ENCODE results near the gene TBX6. TPM values are rescaled to one million over a fixed set of nuclear protein-coding genes. Genes with fewer than 3 reads are reported as not detected.
A peak's percentile ranks its signal among the peaks of the same experiment; 100 is the strongest.

The TBX6 gene
- total RNA-seq, 1 donor from 2014 or later, result 1.4 TPM

- peak overlapping the region; percentile 84 for H3K4me3 ChIP-seq
- H3K9me3 ChIP-seq, result no peaks in the 10 kb centered on the region
- no peak for TF ChIP-seq CTCF (IDR thresholded peaks at IDR 0.05)
- H3K27ac ChIP-seq, result peak overlapping the region; percentile 94
- peaks cover 48% of the 10 kb centered on the region for H3K4me1 ChIP-seq
- no peaks in the 10 kb centered on the region for H3K27me3 ChIP-seq
- no peak for ATAC-seq
- H3K36me3 ChIP-seq, result peaks cover 18% of the 10 kb centered on the region
- peak; percentile 72 for DNase-seq
- intact Hi-C loops (cut with DNase I), result no loop called here
Measured at GRCh38 chr16:30095166-30096078, 3.7 kb upstream of the TBX6 start.

- peak overlapping the region; percentile 94 for H3K27ac ChIP-seq
- no peak for TF ChIP-seq CTCF (IDR thresholded peaks at IDR 0.05)
- ATAC-seq, result no peak
- H3K4me3 ChIP-seq, result peak overlapping the region; percentile 84
- no peaks in the 10 kb centered on the region for H3K9me3 ChIP-seq
- intact Hi-C loops (cut with DNase I), result no loop called here
- DNase-seq, result no peak
- H3K27me3 ChIP-seq, result no peaks in the 10 kb centered on the region
- H3K36me3 ChIP-seq, result peaks cover 18% of the 10 kb centered on the region
- H3K4me1 ChIP-seq, result peaks cover 48% of the 10 kb centered on the region
Measured at GRCh38 chr16:30094541-30095165, 2.9 kb upstream of the TBX6 start.

- H3K9me3 ChIP-seq, result no peaks in the 10 kb centered on the region
- DNase-seq (peak; percentile 92), ATAC-seq (peak; percentile 74)
- H3K4me3 ChIP-seq, result peak overlapping the region; percentile 62
- no peaks in the 10 kb centered on the region for H3K27me3 ChIP-seq
- intact Hi-C loops (cut with DNase I), result no loop called here
- H3K27ac ChIP-seq, result peak overlapping the region; percentile 79
- peaks cover 18% of the 10 kb centered on the region for H3K36me3 ChIP-seq
- peak; percentile 69 for TF ChIP-seq CTCF (IDR thresholded peaks at IDR 0.05)
- H3K4me1 ChIP-seq, result peaks cover 48% of the 10 kb centered on the region
Measured at GRCh38 chr16:30092373-30093010, 768 bp upstream of the TBX6 start.

- DNase-seq (no peak), ATAC-seq (no peak)
- Histone ChIP-seq H3K36me3 (peaks cover 18% of the 10 kb centered on the region), H3K27ac (peak overlapping the region; percentile 79), H3K4me3 (peak overlapping the region; percentile 62), H3K27me3 (no peaks in the 10 kb centered on the region), H3K9me3 (no peaks in the 10 kb centered on the region), H3K4me1 (peaks cover 45% of the 10 kb centered on the region)
- intact Hi-C loops (cut with DNase I), result no loop called here
- no peak for TF ChIP-seq CTCF (IDR thresholded peaks at IDR 0.05)
Measured at GRCh38 chr16:30090610-30091331, 953 bp downstream of the TBX6 start.

All from upper lobe of right lung (tissue), 1 donor.